WTC11 (cell line): ENCODE measurements around the gene FGF14.

Experiments used
- JUN ChIP-seq: sonication (generic); formaldehyde crosslinking; IDR thresholded peaks from 2 replicates; pipeline ENCODE4 v1.8.0; 2023; ENCODE audit warnings: mild to moderate bottlenecking, missing genetic modification reagents
- SP1 ChIP-seq: sonication (generic); formaldehyde crosslinking; conservative IDR thresholded peaks from 2 replicates; pipeline ENCODE4 v1.8.1; 2022; ENCODE audit warnings: missing genetic modification reagents
- ZNF121 ChIP-seq: sonication (generic); formaldehyde crosslinking; IDR thresholded peaks from 2 replicates; pipeline ENCODE4 v1.8.0; 2023; ENCODE audit warnings: missing genetic modification reagents
- TF ChIP-seq, protein P1 (sequence below): fragments of 200-600 bp; IDR thresholded peaks from 2 replicates; pipeline ENCODE4 v1.8.0; 2022; ENCODE audit warnings: antibody characterized with exemption
- TF ChIP-seq, protein P2 (sequence below): sonication (generic); formaldehyde crosslinking; IDR thresholded peaks from 2 replicates; pipeline ENCODE4 v1.8.1; 2023; ENCODE audit warnings: mild to moderate bottlenecking, missing genetic modification reagents, moderate library complexity

DNA sequence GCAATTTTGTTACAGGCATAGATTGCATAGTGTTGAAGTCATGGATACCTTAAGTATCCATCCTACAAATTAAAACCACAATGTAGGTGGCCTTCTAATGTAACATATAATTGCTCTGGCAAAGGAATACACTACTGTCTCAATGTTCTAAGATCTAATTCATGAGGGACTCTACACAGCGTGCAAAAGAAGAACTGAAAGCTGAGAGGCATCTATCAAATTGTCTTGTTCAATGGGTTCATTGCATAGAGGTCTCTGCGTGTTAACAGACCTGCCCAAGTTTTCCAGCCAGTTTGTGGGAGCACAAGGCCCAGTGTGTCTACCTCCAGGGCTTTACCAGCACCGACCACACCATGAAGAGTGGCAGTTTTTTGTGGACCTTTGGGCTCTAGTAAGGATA, 498.0 kb downstream of the FGF14 start:
- TF ChIP-seq ZNF121 (CRISPR knock-in tag) (no peak), JUN (CRISPR knock-in tag) (no peak), SP1 (no peak)
- TF ChIP-seq, protein P1, sequence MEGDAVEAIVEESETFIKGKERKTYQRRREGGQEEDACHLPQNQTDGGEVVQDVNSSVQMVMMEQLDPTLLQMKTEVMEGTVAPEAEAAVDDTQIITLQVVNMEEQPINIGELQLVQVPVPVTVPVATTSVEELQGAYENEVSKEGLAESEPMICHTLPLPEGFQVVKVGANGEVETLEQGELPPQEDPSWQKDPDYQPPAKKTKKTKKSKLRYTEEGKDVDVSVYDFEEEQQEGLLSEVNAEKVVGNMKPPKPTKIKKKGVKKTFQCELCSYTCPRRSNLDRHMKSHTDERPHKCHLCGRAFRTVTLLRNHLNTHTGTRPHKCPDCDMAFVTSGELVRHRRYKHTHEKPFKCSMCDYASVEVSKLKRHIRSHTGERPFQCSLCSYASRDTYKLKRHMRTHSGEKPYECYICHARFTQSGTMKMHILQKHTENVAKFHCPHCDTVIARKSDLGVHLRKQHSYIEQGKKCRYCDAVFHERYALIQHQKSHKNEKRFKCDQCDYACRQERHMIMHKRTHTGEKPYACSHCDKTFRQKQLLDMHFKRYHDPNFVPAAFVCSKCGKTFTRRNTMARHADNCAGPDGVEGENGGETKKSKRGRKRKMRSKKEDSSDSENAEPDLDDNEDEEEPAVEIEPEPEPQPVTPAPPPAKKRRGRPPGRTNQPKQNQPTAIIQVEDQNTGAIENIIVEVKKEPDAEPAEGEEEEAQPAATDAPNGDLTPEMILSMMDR = no peak
- TF ChIP-seq, protein P2, sequence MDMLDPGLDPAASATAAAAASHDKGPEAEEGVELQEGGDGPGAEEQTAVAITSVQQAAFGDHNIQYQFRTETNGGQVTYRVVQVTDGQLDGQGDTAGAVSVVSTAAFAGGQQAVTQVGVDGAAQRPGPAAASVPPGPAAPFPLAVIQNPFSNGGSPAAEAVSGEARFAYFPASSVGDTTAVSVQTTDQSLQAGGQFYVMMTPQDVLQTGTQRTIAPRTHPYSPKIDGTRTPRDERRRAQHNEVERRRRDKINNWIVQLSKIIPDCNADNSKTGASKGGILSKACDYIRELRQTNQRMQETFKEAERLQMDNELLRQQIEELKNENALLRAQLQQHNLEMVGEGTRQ (CRISPR knock-in tag) = no peak
